DLD1 (cell line): ENCODE results near the gene NMT2.

ENCODE experiments used
- in situ Hi-C: cut with HindIII; loops from 2 replicates; pipeline ENCODE4 v1.10.0; 2017; ENCODE audit warnings: low sequenced_read_pairs

The NMT2 gene

GRCh38 chr10:15181576-15182156 is 13.2 kb upstream of the NMT2 start:
- in situ Hi-C loops: no loop called here

- in situ Hi-C loops: no loop called here
These were observed 12.2 kb upstream of the NMT2 start for GRCh38 chr10:15180736-15181135.

GRCh38 chr10:15176269-15176668 is 7.8 kb upstream of the NMT2 start:
- in situ Hi-C loops: no loop called here

GRCh38 chr10:15175587-15175986 is 7.1 kb upstream of the NMT2 start:
- in situ Hi-C loops: no loop called here

DNA sequence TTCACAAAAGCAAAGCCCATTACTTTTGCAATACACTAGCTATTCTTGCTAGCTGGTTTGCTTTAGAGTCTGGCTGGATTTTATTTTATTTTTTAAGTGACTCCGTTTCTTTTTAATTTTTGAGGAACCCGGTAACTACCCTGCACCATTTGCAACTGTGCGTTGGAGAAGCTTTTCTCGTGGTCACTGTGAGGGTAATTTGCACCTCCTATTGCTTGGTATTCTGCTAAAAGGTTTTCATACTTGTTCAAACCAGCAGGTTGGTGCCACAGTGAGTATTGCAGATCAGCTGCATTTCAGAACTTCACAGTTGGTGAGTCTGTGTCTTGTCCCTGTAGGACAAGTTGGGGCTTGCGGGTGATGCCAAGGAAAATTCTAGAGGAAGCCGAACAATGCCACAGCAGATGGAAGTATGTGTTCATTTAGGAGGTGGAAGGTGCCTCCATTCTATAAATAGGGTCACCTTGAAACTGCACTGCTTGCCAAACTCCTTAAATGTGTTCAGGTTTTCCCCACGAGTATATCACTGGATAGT is 3.9 kb upstream of the NMT2 start:
- in situ Hi-C loops: no loop called here

GRCh38 chr10:15169555-15170401 is 1.3 kb upstream of the NMT2 start:
- in situ Hi-C loops: no loop called here

DNA sequence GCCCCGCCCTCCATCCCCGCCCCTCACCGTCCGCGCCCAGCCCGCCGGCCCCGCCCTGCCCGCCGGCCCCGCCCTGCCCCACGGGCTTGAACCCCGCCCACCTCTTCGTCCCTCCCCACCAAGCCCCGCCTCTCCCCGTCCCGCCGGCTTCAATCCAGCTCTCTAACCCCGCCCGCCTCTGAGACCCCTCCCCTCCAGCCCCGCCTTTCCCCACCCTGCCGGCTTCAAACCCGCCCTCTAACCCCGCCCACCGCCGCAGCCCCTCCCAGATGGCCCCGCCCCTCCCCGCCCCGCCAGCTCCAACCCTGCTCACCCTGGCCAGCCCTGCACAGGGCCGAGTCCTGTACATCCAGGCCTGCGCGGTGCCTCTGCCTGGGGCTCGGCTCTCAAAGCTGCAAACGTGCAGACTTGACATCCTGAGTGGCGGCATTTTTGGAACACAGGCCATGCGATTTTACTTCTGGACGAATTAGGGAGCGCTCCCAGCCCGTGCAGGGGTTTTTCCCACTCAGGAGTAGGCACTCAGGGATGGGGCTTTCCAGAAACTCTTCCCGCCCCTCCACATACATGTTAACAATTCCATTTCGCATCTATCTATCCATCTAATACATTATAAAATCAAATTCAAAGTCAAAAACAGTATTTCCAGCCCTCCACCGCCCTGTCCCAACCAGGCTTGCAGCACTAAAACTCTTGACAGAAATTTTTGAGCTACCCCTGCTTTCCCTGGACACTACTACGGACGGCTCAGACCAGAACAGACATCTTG is 477 bp upstream of the NMT2 start:
- in situ Hi-C loops: no loop called here

- in situ Hi-C loops: no loop called here
These were observed 842 bp downstream of the NMT2 start for GRCh38 chr10:15167411-15168290.

DNA sequence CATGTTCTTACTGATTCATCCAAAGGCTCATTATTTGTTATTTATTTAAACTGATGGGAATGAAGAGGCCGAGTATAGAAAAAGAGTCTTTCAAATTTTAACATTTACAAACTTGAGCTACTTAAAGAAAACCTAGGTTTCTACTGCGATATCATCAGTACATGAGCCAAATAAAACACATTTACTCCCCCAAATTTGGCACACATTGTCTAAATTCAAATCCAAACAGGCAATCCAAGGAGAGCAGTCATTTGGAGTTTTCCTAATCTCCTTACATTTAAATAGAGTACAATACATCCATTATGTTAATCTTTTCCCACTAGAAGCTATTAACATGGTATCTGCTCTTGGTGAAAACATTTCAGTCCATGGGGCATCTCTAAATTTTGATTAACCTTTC is 2.2 kb downstream of the NMT2 start:
- in situ Hi-C loops: no loop called here

- in situ Hi-C loops: no loop called here
These were observed 5.2 kb downstream of the NMT2 start for GRCh38 chr10:15163253-15163828.

GRCh38 chr10:15158972-15159371 is 9.5 kb downstream of the NMT2 start:
- in situ Hi-C loops: no loop called here

- in situ Hi-C loops: no loop called here
These were observed 10.0 kb downstream of the NMT2 start for GRCh38 chr10:15158448-15158847.

- in situ Hi-C loops: no loop called here
These were observed 12.4 kb downstream of the NMT2 start for GRCh38 chr10:15155978-15156656.

GRCh38 chr10:15152556-15152955 is 15.9 kb downstream of the NMT2 start:
- in situ Hi-C loops: no loop called here

DNA sequence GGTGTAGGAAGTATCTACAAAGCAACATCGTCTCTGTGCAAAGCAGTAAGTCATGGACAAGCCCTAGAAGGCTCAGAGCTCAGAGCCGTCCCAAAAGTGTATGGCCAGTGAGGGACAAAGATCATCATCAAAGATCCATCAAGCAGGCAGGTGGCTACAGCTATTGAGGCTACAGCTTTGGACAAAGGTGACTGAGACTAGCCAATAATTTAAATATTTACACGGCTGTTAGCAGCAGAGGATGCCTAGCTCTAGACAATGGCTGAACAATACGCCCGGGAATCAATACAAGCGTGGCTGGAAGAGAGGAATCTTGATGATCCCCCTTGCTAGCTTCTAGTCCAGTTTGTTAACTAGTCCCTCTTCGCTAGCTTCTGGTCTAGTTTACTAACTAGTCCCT is 17.9 kb downstream of the NMT2 start:
- in situ Hi-C loops: no loop called here

GRCh38 chr10:15149042-15149771 is 19.3 kb downstream of the NMT2 start:
- in situ Hi-C loops: no loop called here

GRCh38 chr10:15147594-15148392 is 20.7 kb downstream of the NMT2 start:
- in situ Hi-C loops: no loop called here

DNA sequence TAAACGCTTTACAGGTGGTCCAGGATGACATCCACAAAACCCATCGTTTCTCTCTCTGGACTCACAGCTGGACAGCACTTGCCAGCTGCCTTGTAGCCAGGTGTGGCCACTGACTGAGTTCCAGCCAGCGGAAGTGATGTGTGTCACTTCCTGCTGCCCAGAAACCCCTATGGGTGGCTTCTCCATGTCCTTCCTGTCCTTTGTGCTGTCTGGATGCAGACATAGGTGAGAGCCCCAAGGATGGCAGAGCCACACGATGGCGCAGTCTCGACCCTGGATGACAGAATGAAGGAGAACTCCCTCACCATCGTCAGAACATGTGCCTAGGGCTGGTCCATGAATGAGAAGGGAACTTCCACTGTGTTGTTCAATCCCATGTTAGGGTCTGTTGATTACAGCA is 22.1 kb downstream of the NMT2 start:
- in situ Hi-C loops: no loop called here
